ENCODE measurements around the gene LHFPL6.

DNA sequence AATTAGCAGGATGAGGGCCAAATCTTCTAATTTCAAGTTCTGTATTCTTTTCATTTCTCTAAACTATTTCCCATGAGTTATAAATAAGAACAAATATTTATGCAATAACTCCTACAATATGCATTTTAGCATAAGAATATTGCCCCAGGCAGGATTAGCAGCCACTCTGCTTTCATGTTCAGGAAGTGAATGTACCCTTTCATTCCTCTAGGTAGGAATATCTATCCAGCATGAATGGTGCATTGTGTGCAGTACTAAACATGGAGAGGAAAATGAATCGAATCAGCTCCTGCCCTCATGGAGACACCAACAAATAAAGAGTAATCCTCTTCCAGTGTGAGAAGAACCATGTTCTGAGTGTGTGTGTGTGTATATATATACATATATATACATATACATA lies 41.0 kb downstream of the LHFPL6 start:
- TF ChIP-seq POLR2AphosphoS5 (IDR thresholded peaks at IDR 0.05; ENCODE audit: low read depth) (no peak), EZH2 (IDR thresholded peaks at IDR 0.05; ENCODE audit: low read depth, unreplicated experiment) (no peak), EZH2phosphoT487 (IDR thresholded peaks at IDR 0.05; ENCODE audit: unreplicated experiment) (no peak), CREB1 (CRISPR knock-in tag; IDR thresholded peaks at IDR 0.05; ENCODE audit: low read depth) (no peak), STAT1 (IDR thresholded peaks at IDR 0.05; ENCODE audit: unreplicated experiment) (no peak), ZNF114 (CRISPR knock-in tag; IDR thresholded peaks at IDR 0.05) (no peak), NANOG (IDR thresholded peaks at IDR 0.05; ENCODE audit: borderline replicate concordance) (no peak), JUNB (IDR thresholded peaks at IDR 0.05; ENCODE audit: unreplicated experiment) (no peak), ZNF331 (CRISPR knock-in tag; IDR thresholded peaks at IDR 0.05; ENCODE audit: low read depth) (no peak)
- TF ChIP-seq, protein P1, sequence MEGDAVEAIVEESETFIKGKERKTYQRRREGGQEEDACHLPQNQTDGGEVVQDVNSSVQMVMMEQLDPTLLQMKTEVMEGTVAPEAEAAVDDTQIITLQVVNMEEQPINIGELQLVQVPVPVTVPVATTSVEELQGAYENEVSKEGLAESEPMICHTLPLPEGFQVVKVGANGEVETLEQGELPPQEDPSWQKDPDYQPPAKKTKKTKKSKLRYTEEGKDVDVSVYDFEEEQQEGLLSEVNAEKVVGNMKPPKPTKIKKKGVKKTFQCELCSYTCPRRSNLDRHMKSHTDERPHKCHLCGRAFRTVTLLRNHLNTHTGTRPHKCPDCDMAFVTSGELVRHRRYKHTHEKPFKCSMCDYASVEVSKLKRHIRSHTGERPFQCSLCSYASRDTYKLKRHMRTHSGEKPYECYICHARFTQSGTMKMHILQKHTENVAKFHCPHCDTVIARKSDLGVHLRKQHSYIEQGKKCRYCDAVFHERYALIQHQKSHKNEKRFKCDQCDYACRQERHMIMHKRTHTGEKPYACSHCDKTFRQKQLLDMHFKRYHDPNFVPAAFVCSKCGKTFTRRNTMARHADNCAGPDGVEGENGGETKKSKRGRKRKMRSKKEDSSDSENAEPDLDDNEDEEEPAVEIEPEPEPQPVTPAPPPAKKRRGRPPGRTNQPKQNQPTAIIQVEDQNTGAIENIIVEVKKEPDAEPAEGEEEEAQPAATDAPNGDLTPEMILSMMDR (conservative IDR thresholded peaks at IDR 0.05; ENCODE audit: low read depth in 2 of 2): no peak
- TF ChIP-seq, protein P2, sequence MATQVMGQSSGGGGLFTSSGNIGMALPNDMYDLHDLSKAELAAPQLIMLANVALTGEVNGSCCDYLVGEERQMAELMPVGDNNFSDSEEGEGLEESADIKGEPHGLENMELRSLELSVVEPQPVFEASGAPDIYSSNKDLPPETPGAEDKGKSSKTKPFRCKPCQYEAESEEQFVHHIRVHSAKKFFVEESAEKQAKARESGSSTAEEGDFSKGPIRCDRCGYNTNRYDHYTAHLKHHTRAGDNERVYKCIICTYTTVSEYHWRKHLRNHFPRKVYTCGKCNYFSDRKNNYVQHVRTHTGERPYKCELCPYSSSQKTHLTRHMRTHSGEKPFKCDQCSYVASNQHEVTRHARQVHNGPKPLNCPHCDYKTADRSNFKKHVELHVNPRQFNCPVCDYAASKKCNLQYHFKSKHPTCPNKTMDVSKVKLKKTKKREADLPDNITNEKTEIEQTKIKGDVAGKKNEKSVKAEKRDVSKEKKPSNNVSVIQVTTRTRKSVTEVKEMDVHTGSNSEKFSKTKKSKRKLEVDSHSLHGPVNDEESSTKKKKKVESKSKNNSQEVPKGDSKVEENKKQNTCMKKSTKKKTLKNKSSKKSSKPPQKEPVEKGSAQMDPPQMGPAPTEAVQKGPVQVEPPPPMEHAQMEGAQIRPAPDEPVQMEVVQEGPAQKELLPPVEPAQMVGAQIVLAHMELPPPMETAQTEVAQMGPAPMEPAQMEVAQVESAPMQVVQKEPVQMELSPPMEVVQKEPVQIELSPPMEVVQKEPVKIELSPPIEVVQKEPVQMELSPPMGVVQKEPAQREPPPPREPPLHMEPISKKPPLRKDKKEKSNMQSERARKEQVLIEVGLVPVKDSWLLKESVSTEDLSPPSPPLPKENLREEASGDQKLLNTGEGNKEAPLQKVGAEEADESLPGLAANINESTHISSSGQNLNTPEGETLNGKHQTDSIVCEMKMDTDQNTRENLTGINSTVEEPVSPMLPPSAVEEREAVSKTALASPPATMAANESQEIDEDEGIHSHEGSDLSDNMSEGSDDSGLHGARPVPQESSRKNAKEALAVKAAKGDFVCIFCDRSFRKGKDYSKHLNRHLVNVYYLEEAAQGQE (IDR thresholded peaks at IDR 0.05; ENCODE audit: unreplicated experiment): no peak
- TF ChIP-seq, protein P3, sequence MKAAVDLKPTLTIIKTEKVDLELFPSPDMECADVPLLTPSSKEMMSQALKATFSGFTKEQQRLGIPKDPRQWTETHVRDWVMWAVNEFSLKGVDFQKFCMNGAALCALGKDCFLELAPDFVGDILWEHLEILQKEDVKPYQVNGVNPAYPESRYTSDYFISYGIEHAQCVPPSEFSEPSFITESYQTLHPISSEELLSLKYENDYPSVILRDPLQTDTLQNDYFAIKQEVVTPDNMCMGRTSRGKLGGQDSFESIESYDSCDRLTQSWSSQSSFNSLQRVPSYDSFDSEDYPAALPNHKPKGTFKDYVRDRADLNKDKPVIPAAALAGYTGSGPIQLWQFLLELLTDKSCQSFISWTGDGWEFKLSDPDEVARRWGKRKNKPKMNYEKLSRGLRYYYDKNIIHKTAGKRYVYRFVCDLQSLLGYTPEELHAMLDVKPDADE (IDR thresholded peaks at IDR 0.05): no peak
- TF ChIP-seq, protein P4, sequence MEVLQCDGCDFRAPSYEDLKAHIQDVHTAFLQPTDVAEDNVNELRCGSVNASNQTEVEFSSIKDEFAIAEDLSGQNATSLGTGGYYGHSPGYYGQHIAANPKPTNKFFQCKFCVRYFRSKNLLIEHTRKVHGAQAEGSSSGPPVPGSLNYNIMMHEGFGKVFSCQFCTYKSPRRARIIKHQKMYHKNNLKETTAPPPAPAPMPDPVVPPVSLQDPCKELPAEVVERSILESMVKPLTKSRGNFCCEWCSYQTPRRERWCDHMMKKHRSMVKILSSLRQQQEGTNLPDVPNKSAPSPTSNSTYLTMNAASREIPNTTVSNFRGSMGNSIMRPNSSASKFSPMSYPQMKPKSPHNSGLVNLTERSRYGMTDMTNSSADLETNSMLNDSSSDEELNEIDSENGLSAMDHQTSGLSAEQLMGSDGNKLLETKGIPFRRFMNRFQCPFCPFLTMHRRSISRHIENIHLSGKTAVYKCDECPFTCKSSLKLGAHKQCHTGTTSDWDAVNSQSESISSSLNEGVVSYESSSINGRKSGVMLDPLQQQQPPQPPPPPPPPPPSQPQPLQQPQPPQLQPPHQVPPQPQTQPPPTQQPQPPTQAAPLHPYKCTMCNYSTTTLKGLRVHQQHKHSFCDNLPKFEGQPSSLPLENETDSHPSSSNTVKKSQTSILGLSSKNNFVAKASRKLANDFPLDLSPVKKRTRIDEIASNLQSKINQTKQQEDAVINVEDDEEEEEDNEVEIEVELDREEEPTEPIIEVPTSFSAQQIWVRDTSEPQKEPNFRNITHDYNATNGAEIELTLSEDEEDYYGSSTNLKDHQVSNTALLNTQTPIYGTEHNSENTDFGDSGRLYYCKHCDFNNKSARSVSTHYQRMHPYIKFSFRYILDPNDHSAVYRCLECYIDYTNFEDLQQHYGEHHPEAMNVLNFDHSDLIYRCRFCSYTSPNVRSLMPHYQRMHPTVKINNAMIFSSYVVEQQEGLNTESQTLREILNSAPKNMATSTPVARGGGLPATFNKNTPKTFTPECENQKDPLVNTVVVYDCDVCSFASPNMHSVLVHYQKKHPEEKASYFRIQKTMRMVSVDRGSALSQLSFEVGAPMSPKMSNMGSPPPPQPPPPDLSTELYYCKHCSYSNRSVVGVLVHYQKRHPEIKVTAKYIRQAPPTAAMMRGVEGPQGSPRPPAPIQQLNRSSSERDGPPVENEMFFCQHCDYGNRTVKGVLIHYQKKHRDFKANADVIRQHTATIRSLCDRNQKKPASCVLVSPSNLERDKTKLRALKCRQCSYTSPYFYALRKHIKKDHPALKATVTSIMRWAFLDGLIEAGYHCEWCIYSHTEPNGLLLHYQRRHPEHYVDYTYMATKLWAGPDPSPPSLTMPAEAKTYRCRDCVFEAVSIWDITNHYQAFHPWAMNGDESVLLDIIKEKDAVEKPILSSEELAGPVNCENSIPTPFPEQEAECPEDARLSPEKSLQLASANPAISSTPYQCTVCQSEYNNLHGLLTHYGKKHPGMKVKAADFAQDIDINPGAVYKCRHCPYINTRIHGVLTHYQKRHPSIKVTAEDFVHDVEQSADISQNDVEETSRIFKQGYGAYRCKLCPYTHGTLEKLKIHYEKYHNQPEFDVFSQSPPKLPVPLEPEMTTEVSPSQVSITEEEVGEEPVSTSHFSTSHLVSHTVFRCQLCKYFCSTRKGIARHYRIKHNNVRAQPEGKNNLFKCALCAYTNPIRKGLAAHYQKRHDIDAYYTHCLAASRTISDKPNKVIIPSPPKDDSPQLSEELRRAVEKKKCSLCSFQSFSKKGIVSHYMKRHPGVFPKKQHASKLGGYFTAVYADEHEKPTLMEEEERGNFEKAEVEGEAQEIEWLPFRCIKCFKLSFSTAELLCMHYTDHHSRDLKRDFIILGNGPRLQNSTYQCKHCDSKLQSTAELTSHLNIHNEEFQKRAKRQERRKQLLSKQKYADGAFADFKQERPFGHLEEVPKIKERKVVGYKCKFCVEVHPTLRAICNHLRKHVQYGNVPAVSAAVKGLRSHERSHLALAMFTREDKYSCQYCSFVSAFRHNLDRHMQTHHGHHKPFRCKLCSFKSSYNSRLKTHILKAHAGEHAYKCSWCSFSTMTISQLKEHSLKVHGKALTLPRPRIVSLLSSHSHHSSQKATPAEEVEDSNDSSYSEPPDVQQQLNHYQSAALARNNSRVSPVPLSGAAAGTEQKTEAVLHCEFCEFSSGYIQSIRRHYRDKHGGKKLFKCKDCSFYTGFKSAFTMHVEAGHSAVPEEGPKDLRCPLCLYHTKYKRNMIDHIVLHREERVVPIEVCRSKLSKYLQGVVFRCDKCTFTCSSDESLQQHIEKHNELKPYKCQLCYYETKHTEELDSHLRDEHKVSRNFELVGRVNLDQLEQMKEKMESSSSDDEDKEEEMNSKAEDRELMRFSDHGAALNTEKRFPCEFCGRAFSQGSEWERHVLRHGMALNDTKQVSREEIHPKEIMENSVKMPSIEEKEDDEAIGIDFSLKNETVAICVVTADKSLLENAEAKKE (CRISPR knock-in tag; IDR thresholded peaks at IDR 0.05): no peak

All from GM23338 (cell line).